HepG2 (cell line): ENCODE results near the gene KIF22. TPM values are rescaled to one million over a fixed set of nuclear protein-coding genes. Genes with fewer than 3 reads are reported as not detected.

Experiments used
- ATAC-seq: fragments of 200-7000 bp; cut with Tn5 transposase; 3 replicates; pipeline ENCODE4 v1.9.1; 2020; ENCODE audit warnings: mild to moderate bottlenecking, moderate library complexity
- BruUV-seq: library from RNA; stranded (reverse); fragments of 400-500 nt; replicated peaks from 2 replicates; lab custom pipeline; 2021; lab: Mats Ljungman, UMichigan
- CTCF ChIA-PET: fragments of 300-600 bp; formaldehyde crosslinking; extraction: SDS; loops from one replicate; lab custom pipeline; 2021; ENCODE audit warnings: low total read pairs, inconsistent platforms, low intra/inter-chr PET ratio; lab: Yijun Ruan, JAX
- POLR2A ChIA-PET: fragments of 350-600 bp; sonication (Branson Sonifier 250); formaldehyde crosslinking; loops from one replicate; lab custom pipeline; 2020; ENCODE audit warnings: antibody characterized with exemption, inconsistent platforms; lab: Yijun Ruan, JAX
- DNase-seq: peaks from one replicate; pipeline ENCODE4 v3.0.0-alpha.2; 2015; ENCODE audit warnings: low spot score
- FAIRE-seq: peaks from 3 replicates; lab custom pipeline; 2011; peaks lifted over from hg19 to GRCh38; lab: Jason Lieb, UNC
- H2AFZ ChIP-seq: one replicate; pipeline ENCODE4 v1.6.1; 2011; ENCODE audit warnings: low read length, inconsistent platforms
- H3K27ac ChIP-seq: fragments of 300-600 bp; 3 replicates; pipeline ENCODE4 v1.8.0; 2011; ENCODE audit warnings: mixed run types, mild to moderate bottlenecking, mixed read lengths, low read length, inconsistent platforms; ENCODE audit not compliant: insufficient read depth; ENCODE audit errors: extremely low read length
- H3K27me3 ChIP-seq, 2 experiments: fragments of 200-600 bp in 1 of 2; 2 replicates in 1 of 2; 3 replicates in 1 of 2; pipeline versions ENCODE4 v1.6.0 to v1.8.0; 2011; ENCODE audit warnings: low read length in 2 of 2, mild to moderate bottlenecking in 2 of 2, moderate library complexity in 2 of 2, inconsistent platforms in 1 of 2; ENCODE audit not compliant: insufficient read depth in 2 of 2, control insufficient read depth in 1 of 2
- H3K36me3 ChIP-seq, 2 experiments: fragments of 200-600 bp in 1 of 2; replicated peaks in 1 of 2; 2 replicates in 1 of 2; 3 replicates in 1 of 2; pipeline versions ENCODE4 v1.5.1 to v1.8.0; 2011; ENCODE audit warnings: low read length in 2 of 2, inconsistent platforms in 1 of 2; ENCODE audit not compliant: insufficient read depth in 2 of 2, control insufficient read depth in 1 of 2
- H3K4me1 ChIP-seq: 2 replicates; pipeline ENCODE4 v1.5.1; 2012; ENCODE audit warnings: low read length, inconsistent platforms; ENCODE audit not compliant: insufficient read depth
- H3K4me2 ChIP-seq: 2 replicates; pipeline ENCODE4 v1.6.0; 2011; ENCODE audit warnings: low read depth, low read length, inconsistent platforms
- H3K4me3 ChIP-seq, 3 experiments: fragments of 200-600 bp in 1 of 3; sonication (generic), shearing (Covaris generic) in 1 of 3; replicated peaks in 1 of 3; 2 replicates each; pipeline ENCODE4 v1.5.1; 2011 to 2016; ENCODE audit warnings: low read length in 3 of 3, inconsistent platforms in 2 of 3, low read depth in 2 of 3, mild to moderate bottlenecking in 2 of 3, control low read depth in 1 of 3, mixed read lengths in 1 of 3; ENCODE audit not compliant: insufficient read depth in 1 of 3
- H3K79me2 ChIP-seq: one replicate; pipeline ENCODE4 v1.6.1; 2011; ENCODE audit warnings: low read length, inconsistent platforms; ENCODE audit not compliant: insufficient read depth
- H3K9ac ChIP-seq: 2 replicates; pipeline ENCODE4 v1.6.0; 2011; ENCODE audit warnings: mild to moderate bottlenecking, low read depth, low read length, inconsistent platforms; ENCODE audit not compliant: insufficient read depth
- H3K9me3 ChIP-seq: 2 replicates; pipeline ENCODE4 v1.5.1; 2012; ENCODE audit warnings: mild to moderate bottlenecking, low read length
- H4K20me1 ChIP-seq: 2 replicates; pipeline ENCODE4 v1.6.0; 2011; ENCODE audit warnings: inconsistent platforms, mild to moderate bottlenecking, low read length, moderate library complexity; ENCODE audit not compliant: insufficient read depth
- ATF7-NPFF ChIP-seq: sonication (generic); formaldehyde crosslinking; IDR thresholded peaks from 2 replicates; pipeline ENCODE4 v1.8.1; 2023; ENCODE audit warnings: mild to moderate bottlenecking, low read depth, missing genetic modification reagents, moderate library complexity
- CBX2 ChIP-seq, 2 experiments: fragments of 200-600 bp in 1 of 2; sonication (generic); formaldehyde crosslinking in 1 of 2; IDR thresholded peaks; 2 replicates each; pipeline versions ENCODE4 v1.7.0 to v1.8.1; 2018 to 2022; ENCODE audit warnings: low read depth in 2 of 2, low read length in 1 of 2, mild to moderate bottlenecking in 1 of 2, missing genetic modification reagents in 1 of 2
- EZH2 ChIP-seq: conservative IDR thresholded peaks from 2 replicates; pipeline ENCODE4 v1.6.1; 2012; ENCODE audit warnings: mild to moderate bottlenecking, low read depth, low read length, moderate library complexity
- FOXO1 ChIP-seq: sonication (generic); formaldehyde crosslinking; IDR thresholded peaks from 2 replicates; pipeline ENCODE4 v1.4.0; 2020; ENCODE audit warnings: missing genetic modification reagents
- GATAD1 ChIP-seq: IDR thresholded peaks from 2 replicates; pipeline ENCODE4 v1.6.1; 2016; ENCODE audit warnings: missing genetic modification reagents, missing compliant biosample characterization
- HNRNPUL1 ChIP-seq: fragments of 200-400 bp; formaldehyde crosslinking; IDR thresholded peaks from 2 replicates; pipeline ENCODE4 v1.6.1; 2017; ENCODE audit warnings: low read depth, mild to moderate bottlenecking, low read length, moderate library complexity
- MEIS1 ChIP-seq: sonication (generic); formaldehyde crosslinking; IDR thresholded peaks from 2 replicates; pipeline ENCODE4 v1.9.0; 2021; ENCODE audit warnings: mild to moderate bottlenecking, missing genetic modification reagents, moderate library complexity, borderline replicate concordance
- MTA3 ChIP-seq: sonication (generic); formaldehyde crosslinking; IDR thresholded peaks from 2 replicates; pipeline ENCODE4 v1.4.0; 2020; ENCODE audit warnings: missing genetic modification reagents
- MXI1 ChIP-seq: IDR thresholded peaks from 3 replicates; pipeline ENCODE4 v1.6.1; 2012; ENCODE audit warnings: low read depth, low read length, inconsistent platforms, borderline replicate concordance
- PBX3 ChIP-seq: sonication (generic); formaldehyde crosslinking; IDR thresholded peaks from 2 replicates; pipeline ENCODE4 v1.8.1; 2023; ENCODE audit warnings: missing genetic modification reagents, inconsistent platforms, borderline replicate concordance
- PHF8 ChIP-seq: sonication (generic); formaldehyde crosslinking; IDR thresholded peaks from 2 replicates; pipeline ENCODE4 v1.5.0; 2020; ENCODE audit warnings: missing genetic modification reagents
- PRPF4 ChIP-seq: fragments of 200-400 bp; formaldehyde crosslinking; IDR thresholded peaks from 2 replicates; pipeline ENCODE4 v1.6.1; 2016; ENCODE audit warnings: low read length, low read depth; ENCODE audit not compliant: poor library complexity, severe bottlenecking
- RBM39 ChIP-seq: fragments of 200-400 bp; formaldehyde crosslinking; IDR thresholded peaks from one replicate; pipeline ENCODE4 v1.6.1; 2018; ENCODE audit warnings: antibody characterized with exemption, mild to moderate bottlenecking, low read depth, low read length; ENCODE audit not compliant: poor library complexity, severe bottlenecking
- RFX1 ChIP-seq: fragments of 450-650 bp; IDR thresholded peaks from 2 replicates; pipeline ENCODE4 v1.6.1; 2017
- TRAFD1 ChIP-seq: sonication (generic); formaldehyde crosslinking; IDR thresholded peaks from 2 replicates; pipeline ENCODE4 v1.5.1; 2020; ENCODE audit warnings: missing genetic modification reagents, mild to moderate bottlenecking, borderline replicate concordance
- ZBTB2 ChIP-seq: sonication (generic); formaldehyde crosslinking; IDR thresholded peaks from 2 replicates; pipeline ENCODE4 v1.8.0; 2022; ENCODE audit warnings: low read depth, missing genetic modification reagents
- ZNF296 ChIP-seq: sonication (generic); formaldehyde crosslinking; conservative IDR thresholded peaks from 2 replicates; pipeline ENCODE4 v1.5.0; 2020; ENCODE audit warnings: mild to moderate bottlenecking, missing genetic modification reagents
- ZNF891 ChIP-seq: sonication (generic); formaldehyde crosslinking; IDR thresholded peaks from 2 replicates; pipeline ENCODE4 v1.5.0; 2020; ENCODE audit warnings: mild to moderate bottlenecking, missing genetic modification reagents
- WGBS: methylation state at CpG from one replicate; pipeline ENCODE4 v1.1.6; 2017; ENCODE audit warnings: low lambda C conversion rate; 5-methylcytosine and 5-hydroxymethylcytosine counted together
- in situ Hi-C: cut with HindIII; loops from 2 replicates; pipeline ENCODE4 v1.10.0; 2017; ENCODE audit warnings: low pct_unique_long_range_greater_than_20kb; ENCODE audit not compliant: extremely low pct_ligation_motif_present
- intact Hi-C: fragments of 100-400 bp; cut with micrococcal nuclease; formaldehyde crosslinking; loops from one replicate; pipeline ENCODE4 v1.10.0; 2022; ENCODE audit not compliant: unreplicated experiment
- polyA plus RNA-seq, 8 experiments: library from polyadenylated mRNA; depleted of rRNA in 3 of 8; stranded (reverse) in 7 of 8; unstranded in 1 of 8; fragments of >200 nt; fragmentation: Illumina TruSeq in 4 of 8; extraction: Trizol in 4 of 8; gene quantifications; 2 replicates each; pipeline versions ENCODE4 v1.2.1 to v1.2.3, GENCODE V29; 2011 to 2016; ENCODE audit warnings: low read depth in 4 of 8, missing spikeins in 1 of 8, mixed read lengths in 1 of 8; ENCODE audit not compliant: insufficient read depth in 1 of 8
- total RNA-seq, 5 experiments: library from RNA; depleted of rRNA; stranded (reverse); fragments of >200 nt; fragmentation: Illumina TruSeq; extraction: Trizol; gene quantifications; 2 replicates each; pipeline ENCODE4 v1.2.3, GENCODE V29; 2016; ENCODE audit warnings: low read depth in 1 of 5

The KIF22 gene
- total and polyA plus RNA-seq, 2 of the 13 experiments (the other 11 are each of a cell fraction or from before 2014, with no cell fraction given), result 95.8 to 118 TPM

- FAIRE-seq (no peak), DNase-seq (no peak), ATAC-seq (peak; percentile 6)
- H2AFZ ChIP-seq, result no peak within 1 kb of the TSS
- ChIA-PET CTCF (no interaction called here), POLR2A (interaction anchor here (0.7 to 4.3 kb wide), 13 partner anchors 9 to 253 kb away, joined by 3 to 26 read pairs (median 4); partner anchors contain the start of genes ALDOA, ASPHD1, CDIPT and KIF22)
- peaks cover 79% of the 10 kb centered on the region for H3K4me1 ChIP-seq
- peak within 1 kb of the TSS; percentile 66 for H3K9ac ChIP-seq
- intact Hi-C loops, result loop anchor here (2.0 kb wide), 1 partner anchor 209 kb away; no protein-coding TSS in a partner anchor
- in situ Hi-C loops, result loop anchor here (25.0 kb wide), 1 partner anchor 850 kb away; the partner anchor contains the start of genes FBRS and PRR14
- peaks cover 23% of the 10 kb centered on the region; the same call in 1 of the 2 replicates for H4K20me1 ChIP-seq
- BruUV-seq, result no TSS peak
- peak within 1 kb of the TSS; percentile 53 for H3K27ac ChIP-seq
- H3K4me3 ChIP-seq, result peak within 1 kb of the TSS; percentile 52 to 75 (median 64)
- H3K36me3 ChIP-seq, result peaks cover 6 to 26% of the 10 kb centered on the region in 2 experiments
- H3K79me2 ChIP-seq, result peaks cover 30% of the 10 kb centered on the region
- peaks cover 0 to 12% of the 10 kb centered on the region in 2 experiments; a peak in 2 of 5 replicates for H3K27me3 ChIP-seq
- H3K9me3 ChIP-seq, result no peaks in the 10 kb centered on the region
- H3K4me2 ChIP-seq, result peak within 1 kb of the TSS; percentile 95
- 1% methylated on average over 49 of the region's 69 CpGs for WGBS
- TF ChIP-seq PRPF4, result no peak
- TF ChIP-seq ZNF891 (CRISPR knock-in tag), result 0 out of 2 replicates have a peak, but pooled peaks have one; percentile 2
- TF ChIP-seq ZNF296 (CRISPR knock-in tag), result no peak
- TF ChIP-seq TRAFD1 (CRISPR knock-in tag), result no peak
- TF ChIP-seq MXI1, result 0 out of 3 replicates have a peak, but pooled peaks have one; percentile 54
- TF ChIP-seq ATF7-NPFF (CRISPR knock-in tag), result peak; percentile 41; the same call in 1 of the 2 replicates
- no peak for TF ChIP-seq PBX3
- no peak for TF ChIP-seq MTA3 (CRISPR knock-in tag)
- no peak for TF ChIP-seq MEIS1 (CRISPR knock-in tag)
- peak; percentile 30; the same call in 1 of the 2 replicates for TF ChIP-seq GATAD1 (CRISPR knock-in tag)
- TF ChIP-seq PHF8 (CRISPR knock-in tag), result peak; percentile 13; the same call in 1 of the 2 replicates
- peak; percentile 5 for TF ChIP-seq RBM39
- 0 out of 2 replicates have a peak, but pooled peaks have one; percentile 26 for TF ChIP-seq ZBTB2
- TF ChIP-seq CBX2 (IDR thresholded peaks at IDR 0.05; ENCODE audit: low read depth, low read length), result no peak
- no peak for TF ChIP-seq CBX2 (CRISPR knock-in tag; IDR thresholded peaks at IDR 0.05; ENCODE audit: low read depth)
- no peak for TF ChIP-seq EZH2
- TF ChIP-seq RFX1, result 0 out of 2 replicates have a peak, but pooled peaks have one; percentile 20
- TF ChIP-seq HNRNPUL1, result no peak
- no peak; the same call in 1 of the 2 replicates for TF ChIP-seq FOXO1 (CRISPR knock-in tag)
Observed at GRCh38 chr16:29811896-29812665, 21.5 kb downstream of the KIF22 start, which contains the start of gene PRRT2. Gene PRRT2, plus strand, starts transcription at chr16:29812193. Its CDS starts 862 bp downstream, at chr16:29813055.
